Measurements from ENCODE around the gene ITPR3. TPM values are rescaled to one million over a fixed set of nuclear protein-coding genes. Genes with fewer than 3 reads are reported as not detected.

ITPR3 gene
- total and polyA plus RNA-seq, 2 of the 13 experiments (the other 11 are each of a cell fraction or from before 2014, with no cell fraction given): 3.8 to 21.4 TPM

DNA sequence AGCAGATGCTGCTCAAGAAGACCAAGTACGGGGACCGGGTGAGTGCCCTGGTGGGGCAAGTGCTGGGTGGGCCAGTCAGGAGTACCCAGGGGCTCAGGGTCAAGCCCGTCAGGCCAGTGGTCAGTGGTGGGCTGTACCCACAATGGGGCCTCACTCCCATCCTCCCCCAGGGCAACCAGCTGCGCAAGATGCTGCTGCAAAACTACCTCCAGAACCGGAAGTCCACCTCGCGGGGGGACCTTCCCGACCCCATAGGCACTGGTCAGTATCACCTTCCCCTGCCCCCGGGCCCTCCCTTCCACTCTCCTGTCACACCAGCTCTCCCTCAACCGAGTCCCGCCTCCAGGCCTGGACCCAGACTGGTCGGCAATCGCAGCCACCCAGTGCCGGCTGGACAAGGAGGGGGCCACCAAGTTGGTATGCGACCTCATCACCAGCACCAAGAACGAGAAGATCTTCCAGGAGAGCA is 63.3 kb downstream of the ITPR3 start (continued):
- TF ChIP-seq ATAD3A (CRISPR knock-in tag; IDR thresholded peaks at IDR 0.05) (no peak), GZF1 (CRISPR knock-in tag; IDR thresholded peaks at IDR 0.05) (no peak), ZNF251 (CRISPR knock-in tag; IDR thresholded peaks at IDR 0.05) (no peak), TAF15 (IDR thresholded peaks at IDR 0.05; ENCODE audit: low read depth, low read length, poor library complexity, severe bottlenecking) (no peak), SAFB2 (CRISPR knock-in tag; IDR thresholded peaks at IDR 0.05; ENCODE audit: borderline replicate concordance, low read depth) (no peak), NFIB (CRISPR knock-in tag; IDR thresholded peaks at IDR 0.05; ENCODE audit: borderline replicate concordance) (no peak), SOX13 (IDR thresholded peaks at IDR 0.05) (no peak), SOX13 (CRISPR knock-in tag; conservative IDR thresholded peaks at IDR 0.05 in 1 of 2, IDR thresholded peaks at IDR 0.05 in 1 of 2) (no peak)

DNA sequence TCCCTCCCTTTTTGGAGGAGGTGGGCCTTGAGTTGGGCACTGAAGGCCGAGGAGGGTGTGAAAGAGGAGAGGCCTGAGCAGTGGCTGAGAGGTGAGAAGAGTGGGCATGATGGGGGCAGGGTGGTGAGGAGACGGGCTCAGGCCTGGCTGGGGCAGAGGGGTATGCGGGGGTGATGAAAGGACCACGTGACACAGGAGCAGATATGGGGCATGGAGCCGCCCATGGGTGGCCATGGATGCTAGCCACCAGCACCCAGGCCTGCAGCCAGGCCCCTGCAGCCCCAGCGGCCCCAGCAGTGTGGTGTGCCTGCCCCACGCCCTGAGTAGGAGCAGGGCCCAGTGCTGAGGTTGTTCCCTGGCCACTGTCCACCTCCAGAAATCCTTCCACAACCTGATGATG is 63.9 kb downstream of the ITPR3 start:
- Histone ChIP-seq H3K9ac (ENCODE audit: insufficient read depth, low read depth, low read length) (no peak overlapping the region), H4K20me1 (ENCODE audit: insufficient read depth, low read length) (no peaks in the 10 kb centered on the region; the same call in 1 of the 2 replicates), H3K4me2 (ENCODE audit: low read depth, low read length) (no peak overlapping the region), H3K27ac (ENCODE audit: extremely low read length, insufficient read depth, low read length) (no peak overlapping the region), H3K4me1 (ENCODE audit: insufficient read depth, low read length) (no peaks in the 10 kb centered on the region), H3K27me3 (ENCODE audit: control insufficient read depth in 1 of 2, insufficient read depth in 2 of 2, low read length in 2 of 2) (no peaks in the 10 kb centered on the region), H3K4me3 (replicated peaks in 1 of 3; ENCODE audit: insufficient read depth in 1 of 3, low read depth in 2 of 3, low read length in 3 of 3) (no peak overlapping the region), H2AFZ (ENCODE audit: low read length) (no peak overlapping the region), H3K79me2 (ENCODE audit: insufficient read depth, low read length) (no peaks in the 10 kb centered on the region), H3K9me3 (ENCODE audit: low read length) (no peaks in the 10 kb centered on the region), H3K36me3 (replicated peaks in 1 of 2; ENCODE audit: control insufficient read depth in 1 of 2, insufficient read depth in 2 of 2, low read length in 2 of 2) (peaks cover 5 to 35% of the 10 kb centered on the region in 2 experiments; a peak in 2 of 5 replicates)
- 92% methylated on average over 6 of the region's 7 CpGs for WGBS (ENCODE audit: low lambda C conversion rate)
- FAIRE-seq (no peak), DNase-seq (ENCODE audit: low spot score) (no peak), ATAC-seq (no peak)
- CTCF ChIA-PET (ENCODE audit: low intra/inter-chr PET ratio, low total read pairs): no interaction called here
- TF ChIP-seq ZNF768 (CRISPR knock-in tag; IDR thresholded peaks at IDR 0.05) (no peak), SOX13 (IDR thresholded peaks at IDR 0.05) (no peak), SOX13 (CRISPR knock-in tag; conservative IDR thresholded peaks at IDR 0.05 in 1 of 2, IDR thresholded peaks at IDR 0.05 in 1 of 2) (no peak), ZNF292 (CRISPR knock-in tag; IDR thresholded peaks at IDR 0.05; ENCODE audit: borderline replicate concordance, low read depth) (no peak), BORCS8-MEF2B (CRISPR knock-in tag; IDR thresholded peaks at IDR 0.05) (no peak), TCF7 (IDR thresholded peaks at IDR 0.05; ENCODE audit: low read depth) (no peak), ATF7-NPFF (CRISPR knock-in tag; IDR thresholded peaks at IDR 0.05; ENCODE audit: low read depth) (no peak), ZNF263 (CRISPR knock-in tag; IDR thresholded peaks at IDR 0.05) (no peak), KLF16 (CRISPR knock-in tag; IDR thresholded peaks at IDR 0.05) (no peak), ASH2L (IDR thresholded peaks at IDR 0.05; ENCODE audit: insufficient read length, low read depth, low read length) (no peak)
- TF ChIP-seq, protein P1, sequence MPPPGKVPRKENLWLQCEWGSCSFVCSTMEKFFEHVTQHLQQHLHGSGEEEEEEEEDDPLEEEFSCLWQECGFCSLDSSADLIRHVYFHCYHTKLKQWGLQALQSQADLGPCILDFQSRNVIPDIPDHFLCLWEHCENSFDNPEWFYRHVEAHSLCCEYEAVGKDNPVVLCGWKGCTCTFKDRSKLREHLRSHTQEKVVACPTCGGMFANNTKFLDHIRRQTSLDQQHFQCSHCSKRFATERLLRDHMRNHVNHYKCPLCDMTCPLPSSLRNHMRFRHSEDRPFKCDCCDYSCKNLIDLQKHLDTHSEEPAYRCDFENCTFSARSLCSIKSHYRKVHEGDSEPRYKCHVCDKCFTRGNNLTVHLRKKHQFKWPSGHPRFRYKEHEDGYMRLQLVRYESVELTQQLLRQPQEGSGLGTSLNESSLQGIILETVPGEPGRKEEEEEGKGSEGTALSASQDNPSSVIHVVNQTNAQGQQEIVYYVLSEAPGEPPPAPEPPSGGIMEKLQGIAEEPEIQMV (CRISPR knock-in tag; IDR thresholded peaks at IDR 0.05; ENCODE audit: low read depth): no peak
- TF ChIP-seq, protein P2, sequence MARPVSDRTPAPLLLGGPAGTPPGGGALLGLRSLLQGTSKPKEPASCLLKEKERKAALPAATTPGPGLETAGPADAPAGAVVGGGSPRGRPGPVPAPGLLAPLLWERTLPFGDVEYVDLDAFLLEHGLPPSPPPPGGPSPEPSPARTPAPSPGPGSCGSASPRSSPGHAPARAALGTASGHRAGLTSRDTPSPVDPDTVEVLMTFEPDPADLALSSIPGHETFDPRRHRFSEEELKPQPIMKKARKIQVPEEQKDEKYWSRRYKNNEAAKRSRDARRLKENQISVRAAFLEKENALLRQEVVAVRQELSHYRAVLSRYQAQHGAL (CRISPR knock-in tag; IDR thresholded peaks at IDR 0.05; ENCODE audit: not compliant biosample characterization): no peak
- TF ChIP-seq, protein P3, sequence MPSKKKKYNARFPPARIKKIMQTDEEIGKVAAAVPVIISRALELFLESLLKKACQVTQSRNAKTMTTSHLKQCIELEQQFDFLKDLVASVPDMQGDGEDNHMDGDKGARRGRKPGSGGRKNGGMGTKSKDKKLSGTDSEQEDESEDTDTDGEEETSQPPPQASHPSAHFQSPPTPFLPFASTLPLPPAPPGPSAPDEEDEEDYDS (CRISPR knock-in tag; IDR thresholded peaks at IDR 0.05): no peak
- BruUV-seq (replicated peaks): no TSS peak
- POLR2A ChIA-PET: no interaction called here
- intact Hi-C loops (cut with micrococcal nuclease; ENCODE audit: unreplicated experiment) (no loop called here), in situ Hi-C loops (cut with HindIII; ENCODE audit: extremely low pct_ligation_motif_present, low pct_unique_long_range_greater_than_20kb) (no loop called here)

Data from HepG2 (cell line).